Hypothalamus (tissue), 51 donors: Measurements from ENCODE around the gene SMAD5.

Experiments
- DNase-seq, 51 donors: peaks; one replicate each; lab custom pipeline; 2025; lab: John Stamatoyannopoulos, UW

Gene SMAD5

GRCh38 chr5:136114414-136115125 is 18.1 kb upstream of the SMAD5 start:
- no peak for DNase-seq

DNA sequence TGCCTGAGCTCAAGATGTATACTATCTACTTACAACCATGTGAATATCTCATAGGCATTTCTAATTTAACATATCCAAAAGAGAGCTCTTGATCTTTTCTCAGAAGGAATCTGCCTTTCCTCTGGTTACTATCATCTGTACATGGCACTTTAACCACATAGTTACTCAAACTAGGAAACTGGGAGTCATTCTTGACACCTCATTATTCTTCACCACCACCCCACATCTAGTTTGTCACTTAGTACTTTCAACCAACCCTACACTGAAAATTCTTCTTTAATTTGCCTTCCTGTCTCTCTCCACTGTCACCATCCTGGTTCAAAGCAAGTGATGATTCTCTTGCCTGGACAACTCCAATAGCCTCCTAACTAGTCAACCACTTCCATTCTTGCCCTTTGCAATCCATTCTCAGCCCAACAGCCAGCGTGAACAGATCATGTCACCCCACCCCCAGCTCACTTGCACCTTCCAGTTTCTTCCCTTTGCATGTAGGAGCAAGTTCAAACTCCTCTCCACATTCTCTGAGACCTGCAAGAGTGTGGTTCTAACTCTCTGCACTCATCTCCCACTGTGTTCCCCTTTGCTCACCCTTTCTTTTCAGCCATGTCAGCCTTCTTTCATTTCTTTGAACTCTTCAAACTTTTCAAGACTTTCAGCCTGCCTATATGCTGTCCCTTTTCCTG is 17.3 kb upstream of the SMAD5 start:
- no peak for DNase-seq

DNA sequence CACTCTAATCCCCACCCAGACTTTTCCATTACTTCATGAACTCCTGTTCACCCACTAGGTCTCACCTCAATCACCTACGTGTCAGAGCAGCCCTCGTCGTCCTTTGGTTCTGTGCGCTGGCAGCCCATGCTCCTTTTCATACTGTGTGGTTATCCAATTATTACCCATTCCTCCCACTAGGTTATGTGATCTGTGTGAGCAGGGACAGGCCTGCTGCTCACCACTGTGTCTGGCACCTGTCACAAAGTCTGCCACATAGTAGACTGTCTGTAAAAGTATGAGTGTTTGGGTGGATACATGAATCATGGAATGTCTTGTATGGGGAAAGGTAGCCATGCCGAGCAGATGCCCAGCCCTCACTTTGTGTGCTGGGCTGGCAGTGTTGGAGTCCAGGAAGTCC is 12.1 kb upstream of the SMAD5 start:
- no peak for DNase-seq

- no peak for DNase-seq
These were observed 9.3 kb upstream of the SMAD5 start for GRCh38 chr5:136123236-136123768.

DNA sequence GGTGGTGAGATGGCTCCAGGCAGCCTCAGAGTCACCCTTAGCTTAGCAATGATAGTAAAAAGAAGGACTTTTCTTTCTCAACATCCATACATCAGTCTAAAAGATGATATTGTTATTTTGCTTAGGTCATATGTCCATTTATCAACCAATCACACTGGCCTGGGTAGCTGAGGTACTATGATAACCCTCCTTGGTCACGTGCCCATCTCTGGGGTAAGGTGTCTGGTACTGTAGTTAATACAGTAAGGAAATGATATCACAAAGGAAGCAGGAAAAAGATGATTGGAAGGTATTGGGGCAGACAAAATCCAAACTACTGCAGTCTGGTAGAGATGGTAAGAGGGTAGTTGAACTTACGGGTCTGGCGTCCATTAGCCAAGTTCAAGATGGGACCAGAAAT is 5.1 kb upstream of the SMAD5 start:
- no peak for DNase-seq

- DNase-seq = no peak
These were observed 4.2 kb upstream of the SMAD5 start for GRCh38 chr5:136128481-136128880.

DNA sequence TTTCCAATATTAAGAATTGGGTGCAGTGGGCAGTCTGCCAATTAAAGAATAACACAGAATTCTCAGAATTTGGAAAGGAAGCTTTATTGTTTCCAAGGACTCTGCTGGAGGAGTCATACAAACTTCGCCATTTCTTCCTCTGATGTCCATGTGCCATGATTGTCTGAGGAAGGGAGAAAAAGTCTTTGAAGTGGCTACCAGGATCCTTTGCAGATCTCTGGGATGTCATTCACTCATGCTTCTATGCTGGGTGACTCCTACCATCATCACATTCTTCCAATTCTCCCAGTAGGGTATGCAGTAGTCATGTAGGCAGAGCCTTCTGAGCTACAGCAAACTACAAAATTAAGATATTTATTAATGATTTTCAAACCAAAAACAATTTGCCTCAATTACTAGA is 3.2 kb upstream of the SMAD5 start:
- no peak for DNase-seq

GRCh38 chr5:136130581-136130980 is 2.1 kb upstream of the SMAD5 start:
- no peak for DNase-seq

DNA sequence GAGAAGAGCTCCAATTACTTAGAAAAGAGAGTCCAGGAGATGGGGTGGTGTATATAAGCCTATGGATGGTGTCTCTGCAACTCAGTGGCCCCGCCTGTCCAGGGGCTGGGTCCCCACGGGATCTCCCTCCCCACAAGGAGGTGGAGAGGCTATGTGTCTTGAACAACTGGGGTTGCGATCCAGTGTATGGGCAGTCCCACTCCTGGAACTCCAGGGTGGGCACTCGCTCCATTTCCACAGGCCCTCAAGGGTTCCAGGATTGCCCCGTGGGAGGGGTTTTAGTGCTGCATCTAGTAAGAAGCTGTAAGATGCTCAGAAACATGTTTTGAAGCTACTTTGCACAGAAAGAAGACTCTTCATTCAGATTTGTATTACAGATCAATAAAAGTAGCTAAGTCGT is 558 bp upstream of the SMAD5 start:
- peak in 21 of 51 donors; percentile 2 to 21 (median 6) for DNase-seq

DNA sequence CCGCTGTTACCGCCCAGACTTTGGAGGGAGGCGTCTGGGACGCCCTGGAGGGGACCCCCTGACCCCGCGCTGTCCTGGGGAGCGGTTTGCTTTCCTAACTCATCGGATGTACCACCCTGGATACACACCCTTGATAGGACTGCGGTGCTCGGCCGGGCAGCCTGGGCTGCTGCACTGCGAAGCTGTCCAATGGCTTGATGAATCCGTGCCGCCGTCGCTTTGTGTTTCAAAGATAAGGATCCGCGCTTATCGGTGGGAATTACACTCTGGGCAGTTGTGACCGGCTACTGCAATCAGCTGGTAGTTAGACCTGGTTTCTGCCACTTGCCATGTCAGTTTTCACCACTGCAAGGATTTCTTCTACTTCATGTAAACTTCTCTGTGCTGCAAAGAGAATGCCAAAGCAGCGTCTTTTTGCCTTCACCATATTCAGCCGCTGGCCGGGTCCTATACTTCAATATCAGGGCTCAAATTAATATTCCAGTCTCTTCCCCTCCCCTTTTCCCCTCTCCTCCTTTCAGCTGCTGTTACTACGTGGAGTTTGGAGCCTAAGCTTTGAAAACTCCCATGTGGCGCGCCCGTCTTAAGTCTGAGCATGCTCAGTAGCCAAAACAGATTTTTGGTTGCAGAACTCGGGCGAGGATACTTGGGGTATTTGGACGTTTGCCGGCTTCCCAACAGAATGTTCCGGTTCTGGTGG is 727 bp downstream of the SMAD5 start:
- DNase-seq = peak in 35 of 51 donors; percentile 5 to 64 (median 36)

DNA sequence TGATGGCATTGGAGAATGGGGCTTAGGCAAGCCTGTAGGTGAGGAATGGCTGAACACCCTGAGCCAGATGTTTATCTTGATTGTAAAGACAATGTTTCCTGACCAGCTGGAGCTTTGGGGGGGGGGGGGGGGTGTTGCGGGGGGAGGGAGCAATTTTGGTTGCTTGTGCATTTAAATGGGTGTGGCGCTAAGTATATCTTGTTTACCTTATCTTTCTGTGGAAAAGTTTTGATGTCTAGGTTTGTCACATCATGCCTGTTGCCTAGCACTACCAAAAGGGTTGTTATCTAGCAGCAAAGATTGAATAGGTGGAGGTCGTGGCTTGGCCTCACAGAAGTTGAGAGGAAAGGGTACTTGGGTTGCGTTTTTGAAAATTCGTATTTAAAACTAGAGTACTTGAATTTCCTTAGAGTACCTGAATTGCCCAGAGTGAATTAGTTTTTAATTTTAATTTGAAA is 1.3 kb downstream of the SMAD5 start:
- no peak for DNase-seq

GRCh38 chr5:136134653-136135052 is 2.0 kb downstream of the SMAD5 start:
- no peak for DNase-seq

DNA sequence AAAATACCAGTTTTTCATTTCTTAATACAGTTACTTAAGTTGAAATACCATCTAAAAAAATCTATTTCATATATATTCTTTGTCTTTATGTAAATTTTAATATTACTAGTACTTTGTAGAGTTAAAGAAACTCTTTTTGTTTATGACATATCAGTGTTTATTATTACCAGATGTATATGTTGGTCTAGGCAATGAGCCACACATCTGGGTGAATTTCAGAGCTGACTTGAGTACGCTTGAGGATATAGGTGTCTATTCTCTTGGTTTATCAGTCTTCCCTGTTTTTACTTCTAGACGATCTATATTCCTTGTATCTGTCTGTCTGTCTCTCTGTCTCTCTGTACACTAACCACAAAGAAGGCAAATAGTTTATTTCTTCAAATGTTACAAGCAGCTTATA is 2.9 kb downstream of the SMAD5 start:
- DNase-seq = no peak

DNA sequence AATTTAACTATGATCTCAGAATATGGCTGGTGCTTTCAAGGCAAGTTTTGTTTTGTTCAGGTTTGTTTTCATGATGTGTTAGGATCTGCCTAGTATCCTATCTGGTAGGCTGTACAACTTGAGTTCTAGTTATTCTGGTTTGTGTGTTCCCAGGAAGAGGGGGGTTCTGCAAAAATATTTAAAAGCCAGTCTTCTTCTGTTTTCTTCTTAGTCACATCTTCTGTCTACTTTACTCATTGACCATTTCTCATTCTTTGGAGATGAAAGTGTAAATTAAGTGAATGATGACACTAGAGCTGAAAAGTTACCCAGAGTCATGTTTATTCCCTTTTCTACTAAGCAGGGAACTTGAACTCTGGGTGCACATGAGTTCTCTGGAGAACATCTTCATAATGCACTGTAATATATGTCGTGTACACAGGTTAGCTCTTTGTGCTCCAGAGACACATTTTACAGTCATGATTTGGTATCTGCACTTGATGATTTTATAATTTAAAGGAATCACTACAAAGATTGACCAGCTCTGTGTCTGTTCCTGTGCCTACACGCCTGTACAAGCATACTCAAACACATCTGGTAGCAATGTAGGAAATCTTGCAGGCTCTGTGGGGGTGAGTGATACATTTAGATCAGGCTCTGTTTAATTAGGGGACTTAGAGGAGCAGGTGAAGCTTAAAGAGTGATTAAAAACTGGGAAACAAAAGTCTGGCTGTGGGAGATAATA is 5.0 kb downstream of the SMAD5 start:
- no peak for DNase-seq

DNA sequence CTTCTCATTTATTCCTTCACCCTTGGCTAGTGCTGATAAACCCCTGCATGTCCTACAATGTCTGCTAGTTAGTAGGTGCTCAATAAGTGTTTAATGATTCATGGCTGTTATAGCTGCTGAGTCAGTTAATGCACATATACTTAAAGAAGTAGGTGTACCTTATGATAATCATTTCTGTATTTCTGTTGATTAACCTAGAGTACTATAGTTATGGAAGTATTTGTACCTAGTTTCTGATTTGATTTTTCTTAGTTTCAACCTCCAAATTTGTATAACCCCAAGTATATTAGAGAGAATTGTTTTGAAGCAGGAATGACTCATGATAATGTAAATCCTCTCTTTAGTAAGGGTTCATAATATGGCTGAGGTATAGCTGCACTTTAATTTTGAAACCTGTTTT is 8.9 kb downstream of the SMAD5 start:
- no peak for DNase-seq

DNA sequence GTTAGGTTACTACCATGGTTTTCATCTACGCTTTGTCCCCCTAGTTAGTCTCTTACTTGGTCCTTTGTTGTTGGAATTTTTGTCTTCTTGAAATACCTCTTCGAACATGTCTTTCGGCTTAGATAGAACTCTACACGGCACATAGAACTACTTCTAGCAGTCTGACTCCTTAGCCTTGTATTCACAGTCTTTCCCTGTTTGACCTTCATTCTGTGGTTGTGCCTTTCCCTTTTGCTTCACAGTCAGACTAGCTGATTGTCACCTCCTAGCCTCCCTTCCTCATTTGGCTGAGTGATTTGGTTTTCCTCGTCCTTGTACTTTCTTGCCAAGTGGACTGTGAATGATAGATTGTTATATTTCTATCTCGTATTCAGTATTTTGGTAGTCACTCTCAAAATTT is 10.7 kb downstream of the SMAD5 start:
- DNase-seq = no peak

GRCh38 chr5:136143763-136144162 is 11.1 kb downstream of the SMAD5 start:
- DNase-seq = no peak

DNA sequence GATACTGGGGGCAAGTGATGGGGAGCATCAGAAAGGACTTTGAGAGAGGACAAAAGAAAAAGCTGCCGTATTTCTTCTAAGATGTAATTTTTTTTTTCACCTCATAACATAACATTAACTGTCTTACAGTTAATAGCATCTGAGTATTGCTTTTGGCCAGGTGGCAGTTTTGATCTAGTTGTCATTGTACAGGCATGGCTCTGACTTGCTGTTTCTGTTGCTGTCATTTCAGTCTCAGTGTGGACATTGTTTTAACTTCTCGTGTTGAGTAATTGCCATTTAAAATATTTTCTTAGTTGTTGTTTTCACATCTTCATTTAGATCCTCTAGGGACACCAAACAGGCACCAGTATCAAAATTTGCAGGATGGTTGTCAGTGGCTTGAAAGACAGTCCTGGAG is 12.4 kb downstream of the SMAD5 start:
- no peak for DNase-seq

GRCh38 chr5:136146201-136146600 is 13.6 kb downstream of the SMAD5 start:
- no peak for DNase-seq

- DNase-seq = no peak
These were observed 15.0 kb downstream of the SMAD5 start for GRCh38 chr5:136147632-136148031.

DNA sequence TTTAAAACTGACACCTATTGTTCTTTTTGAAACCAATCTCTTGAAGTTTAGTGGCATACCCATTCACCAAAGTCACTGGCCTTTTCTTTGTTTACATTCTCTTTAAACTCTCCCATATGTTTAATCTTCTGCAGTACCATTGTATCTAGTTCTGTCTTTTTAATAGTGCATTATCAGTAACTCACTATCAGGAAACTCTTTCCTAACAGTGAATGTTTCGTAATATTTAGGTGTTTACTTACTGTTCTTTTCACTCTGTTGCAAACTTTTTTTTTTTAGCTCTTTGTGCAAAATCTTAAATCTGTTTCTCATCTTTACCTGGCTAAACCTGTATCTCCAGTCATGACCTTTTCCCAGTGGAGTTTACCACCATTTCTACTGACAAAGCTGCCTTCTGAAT is 17.2 kb downstream of the SMAD5 start:
- no peak for DNase-seq
